Posterior vena cava (tissue), 2 donors: ENCODE measurements around the gene AAMDC. TPM values are rescaled to one million over a fixed set of nuclear protein-coding genes. Genes with fewer than 3 reads are reported as not detected.
"Not testable (repeated sequence)": the region's sequence is repeated elsewhere in the genome, so short reads cannot be mapped to it uniquely, and the experiment has no call there.

ENCODE experiments used
- DNase-seq: peaks from one replicate; pipeline ENCODE4 v3.0.0-alpha.2; 2020; ENCODE audit warnings: low spot score
- intact Hi-C, 2 donors: fragments of 100-400 bp; cut with DNase I; formaldehyde crosslinking; loops; one replicate each; pipeline versions ENCODE4 v1.14.1 to v1.14.2; 2022 to 2023
- total RNA-seq, 2 donors: library from RNA; stranded (reverse); fragmentation: NEBNext Ultra II Directional; extraction: Animal tissue kit (Norgen Biotek cat#: 25700); gene quantifications; one replicate each; pipeline ENCODE4 v1.2.1, GENCODE V29; 2021
- donor health status: DM: yes; HTN: yes; CAD: no.
- donor health status: DM: yes; HTN: yes; CAD: no.

Gene AAMDC
- total RNA-seq, 2 donors from 2014 or later: 19.5 to 25.3 TPM

- intact Hi-C loops, DNase-seq: not testable (repeated sequence)
Observed at GRCh38 chr11:77878247-77878646, 57.3 kb downstream of the AAMDC start.

- DNase-seq: peak; percentile 84
- intact Hi-C loops: no loop called here
Observed at GRCh38 chr11:77879218-77879617, 58.3 kb downstream of the AAMDC start.

GRCh38 chr11:77882396-77882795 lies 61.5 kb downstream of the AAMDC start:
- DNase-seq: no peak
- intact Hi-C loops: no loop called here

GRCh38 chr11:77883775-77884174 lies 62.8 kb downstream of the AAMDC start:
- intact Hi-C loops: no loop called here
- no peak for DNase-seq

DNA sequence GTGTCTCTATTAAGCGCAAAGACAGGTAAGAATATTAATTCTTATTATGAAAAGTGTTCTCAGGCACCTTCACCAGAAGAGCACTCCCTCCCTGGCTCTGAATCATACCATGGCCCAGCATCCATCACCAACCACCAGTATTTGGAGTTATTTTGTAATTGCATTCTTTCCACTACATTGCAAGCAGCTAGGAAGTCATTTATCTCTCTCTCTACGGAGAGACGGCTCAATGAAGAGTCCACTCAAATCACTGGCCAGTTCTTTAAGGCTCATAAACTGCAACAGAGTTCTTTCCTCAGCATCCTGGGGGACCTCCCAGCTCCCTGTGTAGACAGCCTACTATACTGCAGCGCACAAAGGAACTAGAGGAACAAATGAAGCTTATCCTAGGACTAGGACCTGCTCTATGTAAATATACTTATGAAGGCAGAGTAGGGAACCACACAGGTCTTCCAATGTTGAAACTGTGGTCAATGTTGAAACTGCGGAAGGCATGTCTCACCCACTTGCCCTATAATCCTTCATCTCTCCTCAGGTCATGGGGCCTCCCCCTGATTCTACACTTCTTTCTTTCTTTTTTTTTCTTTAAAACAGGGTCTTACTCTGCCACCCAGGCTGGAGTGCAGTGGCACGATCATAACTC lies 63.4 kb downstream of the AAMDC start:
- DNase-seq: no peak
- intact Hi-C loops: no loop called here

- no peak for DNase-seq
Observed at GRCh38 chr11:77884829-77885190, 63.9 kb downstream of the AAMDC start.

DNA sequence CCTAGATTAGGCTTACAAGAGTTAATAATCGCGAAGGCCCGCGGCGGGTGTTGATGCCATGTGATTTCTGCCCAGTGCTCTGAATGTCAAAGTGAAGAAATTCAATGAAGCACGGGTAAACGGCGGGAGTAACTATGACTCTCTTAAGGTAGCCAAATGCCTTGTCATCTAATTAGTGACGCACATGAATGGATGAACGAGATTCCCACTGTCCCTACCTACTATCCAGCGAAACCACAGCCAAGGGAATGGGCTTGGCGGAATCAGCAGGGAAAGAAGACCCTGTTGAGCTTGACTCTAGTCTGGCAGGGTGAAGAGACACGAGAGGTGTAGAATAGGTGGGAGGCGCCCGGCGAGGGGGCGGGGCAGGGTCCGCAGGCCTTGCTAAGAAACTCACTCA lies 65.5 kb downstream of the AAMDC start:
- DNase-seq: no peak
- intact Hi-C loops: no loop called here

More at GRCh38 chr11:77884829-77885190, 63.9 kb downstream of the AAMDC start:
- intact Hi-C loops: no loop called here

DNA sequence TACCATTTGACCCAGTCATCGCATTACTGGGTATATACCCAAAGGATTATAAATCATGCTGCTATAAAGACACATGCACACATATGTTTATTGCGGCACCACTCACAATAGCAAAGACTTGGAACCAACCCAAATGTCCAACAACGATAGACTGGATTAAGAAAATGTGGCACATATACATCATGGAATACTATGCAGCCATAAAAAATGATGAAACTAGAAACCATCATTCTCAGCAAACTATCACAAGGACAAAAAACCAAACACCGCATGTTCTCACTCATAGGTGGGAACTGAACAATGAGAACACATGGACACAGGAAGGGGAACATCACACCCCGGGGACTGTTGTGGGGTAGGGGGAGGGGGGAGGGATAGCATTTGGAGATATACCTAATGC lies 68.1 kb downstream of the AAMDC start:
- intact Hi-C loops, DNase-seq: not testable (repeated sequence)

- intact Hi-C loops, DNase-seq: not testable (repeated sequence)
Observed at GRCh38 chr11:77890100-77890614, 69.2 kb downstream of the AAMDC start.

DNA sequence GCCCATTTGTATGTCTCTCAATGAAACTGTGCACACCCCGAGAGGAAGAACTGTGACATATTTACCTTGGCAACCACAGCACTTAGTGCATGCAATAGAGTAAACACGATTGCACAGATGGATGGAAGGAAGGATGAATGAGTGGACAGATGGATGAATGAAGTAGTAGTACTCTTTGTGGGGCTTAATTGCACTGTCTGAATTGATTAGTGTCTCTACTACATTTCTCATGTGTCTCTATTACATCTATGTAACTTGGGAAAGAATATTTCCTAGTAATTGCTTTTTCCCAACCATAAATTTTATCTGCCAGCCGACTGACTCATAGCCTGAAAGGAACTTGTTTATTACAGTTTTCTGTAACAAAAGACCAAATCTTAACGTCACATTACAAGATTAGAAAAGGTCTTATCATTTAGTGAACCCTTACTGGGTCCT lies 69.7 kb downstream of the AAMDC start:
- intact Hi-C loops, DNase-seq: not testable (repeated sequence)

- intact Hi-C loops: not testable (repeated sequence)
Observed at GRCh38 chr11:77891256-77891655, 70.3 kb downstream of the AAMDC start.

GRCh38 chr11:77891703-77892102 lies 70.8 kb downstream of the AAMDC start:
- intact Hi-C loops: not testable (repeated sequence)

More at GRCh38 chr11:77891256-77891655, 70.3 kb downstream of the AAMDC start:
- DNase-seq: not testable (repeated sequence)

DNA sequence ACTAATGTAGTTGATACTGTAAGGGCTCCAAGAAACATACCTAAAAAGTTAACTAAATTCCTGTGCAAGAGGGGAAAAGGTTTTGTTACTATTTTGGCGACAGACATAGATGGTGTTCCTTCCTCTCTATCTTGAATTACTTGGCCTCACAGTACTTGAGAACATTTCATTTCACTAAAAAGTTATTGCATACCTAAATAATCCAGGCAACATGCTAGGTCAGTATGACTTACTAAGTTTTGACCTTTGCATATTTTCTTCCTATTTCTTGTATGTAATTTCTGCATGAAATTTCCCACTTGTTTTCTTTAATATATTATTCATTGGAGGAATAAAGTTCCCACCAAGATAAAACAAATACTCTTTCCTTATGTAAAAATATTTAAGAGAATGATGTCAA lies 74.0 kb downstream of the AAMDC start:
- intact Hi-C loops, DNase-seq: not testable (repeated sequence)

More at GRCh38 chr11:77891703-77892102, 70.8 kb downstream of the AAMDC start:
- DNase-seq: not testable (repeated sequence)

DNA sequence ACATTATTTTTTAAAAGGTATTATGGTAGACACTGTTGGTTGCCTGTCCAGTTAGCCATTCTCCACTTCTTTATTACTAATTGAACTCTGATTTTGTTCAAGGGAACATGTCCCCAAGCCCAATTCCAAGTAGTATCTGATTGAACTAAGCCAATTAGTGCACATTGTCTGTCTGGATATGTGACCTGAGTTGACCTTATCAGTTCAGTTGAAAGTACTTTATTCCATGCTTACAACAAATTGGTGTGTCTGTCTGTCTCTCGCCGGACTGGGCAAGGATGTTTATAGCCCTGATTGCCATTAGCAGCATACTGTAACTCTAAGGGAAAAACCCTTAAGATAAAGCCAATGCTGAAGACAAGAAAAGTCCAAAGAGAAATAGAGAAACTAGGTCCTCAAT lies 87.9 kb downstream of the AAMDC start:
- intact Hi-C loops: no loop called here

GRCh38 chr11:77909277-77909676 lies 88.3 kb downstream of the AAMDC start:
- DNase-seq: no peak
- intact Hi-C loops: no loop called here

More for the DNA sequence above, 87.9 kb downstream of the AAMDC start:
- DNase-seq: no peak

GRCh38 chr11:77910828-77911227 lies 89.9 kb downstream of the AAMDC start:
- intact Hi-C loops, DNase-seq: not testable (repeated sequence)

GRCh38 chr11:77913608-77914306 lies 92.8 kb downstream of the AAMDC start:
- intact Hi-C loops, DNase-seq: not testable (repeated sequence)

GRCh38 chr11:77914307-77914791 lies 93.4 kb downstream of the AAMDC start:
- intact Hi-C loops, DNase-seq: not testable (repeated sequence)

DNA sequence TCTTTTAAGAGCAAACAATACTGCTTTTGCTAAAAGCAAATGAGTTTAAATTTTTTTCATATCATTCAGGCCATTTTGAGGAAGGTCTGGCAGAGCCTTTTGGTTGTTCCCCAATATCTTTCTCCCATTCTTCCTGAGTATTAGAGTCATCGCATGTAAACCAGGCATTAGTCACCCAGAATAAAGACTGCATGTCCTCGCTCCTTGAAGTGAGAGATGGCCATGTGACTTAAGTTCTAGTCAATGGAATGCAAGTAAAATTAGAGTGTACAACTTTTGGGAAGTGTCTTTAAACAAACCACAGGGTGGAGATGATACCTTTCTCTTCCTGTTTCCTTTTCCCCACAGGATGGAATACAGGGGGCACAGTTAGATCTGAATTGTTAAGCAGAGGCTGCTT lies 96.8 kb downstream of the AAMDC start:
- intact Hi-C loops, DNase-seq: not testable (repeated sequence)
